ENCODE measurements around the gene C6orf120.
"Not testable (repeated sequence)": the region's sequence is repeated elsewhere in the genome, so short reads cannot be mapped to it uniquely, and the experiment has no call there.

GRCh38 chr6:169697115-169697514 lies 4.8 kb upstream of the C6orf120 start:
- TF ChIP-seq POLR2A, CTCF (IDR thresholded peaks at IDR 0.05): not testable (repeated sequence)

Measured in lower leg skin (tissue), 3 donors.